ENCODE measurements around the gene TFEC. TPM values are rescaled to one million over a fixed set of nuclear protein-coding genes. Genes with fewer than 3 reads are reported as not detected.

The TFEC gene
- total RNA-seq, 1 donor from 2014 or later: 1.3 TPM

- no peak overlapping the region for H3K4me3 ChIP-seq
- no peaks in the 10 kb centered on the region for H3K4me1 ChIP-seq
- H3K9me3 ChIP-seq: no peaks in the 10 kb centered on the region
- TF ChIP-seq, protein P1, sequence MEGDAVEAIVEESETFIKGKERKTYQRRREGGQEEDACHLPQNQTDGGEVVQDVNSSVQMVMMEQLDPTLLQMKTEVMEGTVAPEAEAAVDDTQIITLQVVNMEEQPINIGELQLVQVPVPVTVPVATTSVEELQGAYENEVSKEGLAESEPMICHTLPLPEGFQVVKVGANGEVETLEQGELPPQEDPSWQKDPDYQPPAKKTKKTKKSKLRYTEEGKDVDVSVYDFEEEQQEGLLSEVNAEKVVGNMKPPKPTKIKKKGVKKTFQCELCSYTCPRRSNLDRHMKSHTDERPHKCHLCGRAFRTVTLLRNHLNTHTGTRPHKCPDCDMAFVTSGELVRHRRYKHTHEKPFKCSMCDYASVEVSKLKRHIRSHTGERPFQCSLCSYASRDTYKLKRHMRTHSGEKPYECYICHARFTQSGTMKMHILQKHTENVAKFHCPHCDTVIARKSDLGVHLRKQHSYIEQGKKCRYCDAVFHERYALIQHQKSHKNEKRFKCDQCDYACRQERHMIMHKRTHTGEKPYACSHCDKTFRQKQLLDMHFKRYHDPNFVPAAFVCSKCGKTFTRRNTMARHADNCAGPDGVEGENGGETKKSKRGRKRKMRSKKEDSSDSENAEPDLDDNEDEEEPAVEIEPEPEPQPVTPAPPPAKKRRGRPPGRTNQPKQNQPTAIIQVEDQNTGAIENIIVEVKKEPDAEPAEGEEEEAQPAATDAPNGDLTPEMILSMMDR (IDR thresholded peaks at IDR 0.05): no peak
- H3K36me3 ChIP-seq: no peaks in the 10 kb centered on the region
- DNase-seq (ENCODE audit: low spot score in 2 of 2): no peak
- H3K27ac ChIP-seq: no peak overlapping the region
- no peaks in the 10 kb centered on the region for H3K27me3 ChIP-seq
- intact Hi-C loops (cut with DNase I): no loop called here
Observed at GRCh38 chr7:115988401-115988800, 42.2 kb downstream of the TFEC start.

DNA sequence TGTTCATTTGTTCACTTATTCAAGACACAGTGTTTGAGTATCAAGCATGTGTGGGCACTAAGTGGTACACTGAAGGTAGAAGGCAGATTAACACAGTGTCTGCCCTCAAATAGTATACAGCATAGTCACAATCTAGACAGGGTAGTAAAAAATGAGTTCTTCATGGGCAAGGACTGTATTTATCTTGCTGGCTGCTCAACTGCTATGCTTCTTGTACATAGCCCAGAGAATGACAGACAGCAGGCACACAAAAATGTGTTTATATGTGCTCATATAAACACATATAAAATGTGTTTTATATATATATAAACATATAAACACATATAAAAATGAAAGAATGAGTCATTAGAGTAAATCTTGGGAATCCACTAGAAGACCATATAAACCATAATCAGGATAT lies 43.1 kb downstream of the TFEC start:
- no peaks in the 10 kb centered on the region for H3K36me3 ChIP-seq
- no peak overlapping the region for H3K4me3 ChIP-seq
- intact Hi-C loops (cut with DNase I): no loop called here
- H3K9me3 ChIP-seq: no peaks in the 10 kb centered on the region
- H3K27ac ChIP-seq: no peak overlapping the region
- no peaks in the 10 kb centered on the region for H3K27me3 ChIP-seq
- TF ChIP-seq, protein P1 (IDR thresholded peaks at IDR 0.05): no peak
- no peaks in the 10 kb centered on the region for H3K4me1 ChIP-seq
- no peak for DNase-seq (ENCODE audit: low spot score in 2 of 2)

DNA sequence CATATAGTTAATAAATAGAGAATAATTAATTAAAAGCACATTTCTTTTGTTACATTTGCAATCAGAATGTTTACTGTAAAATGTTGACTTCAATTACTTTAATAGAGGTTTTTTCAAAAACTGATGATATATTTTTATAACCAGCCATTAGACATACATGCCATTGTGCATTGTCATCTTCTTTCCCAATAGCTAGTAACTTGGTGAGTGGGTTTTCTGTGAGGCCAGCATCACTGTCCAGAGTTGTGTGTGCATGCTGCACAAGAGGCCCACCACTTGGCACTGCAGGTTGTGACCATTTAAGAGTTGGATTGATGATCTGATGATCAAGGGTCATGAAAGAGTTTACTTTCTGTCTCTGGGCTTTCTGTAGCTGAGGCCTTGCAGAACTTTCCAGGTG lies 46.5 kb downstream of the TFEC start:
- TF ChIP-seq, protein P1 (IDR thresholded peaks at IDR 0.05): no peak
- Histone ChIP-seq H3K27me3 (no peaks in the 10 kb centered on the region), H3K36me3 (no peaks in the 10 kb centered on the region), H3K4me3 (no peak overlapping the region), H3K27ac (no peak overlapping the region), H3K4me1 (no peaks in the 10 kb centered on the region), H3K9me3 (no peaks in the 10 kb centered on the region)
- intact Hi-C loops (cut with DNase I): no loop called here
- no peak for DNase-seq (ENCODE audit: low spot score in 2 of 2)

DNA sequence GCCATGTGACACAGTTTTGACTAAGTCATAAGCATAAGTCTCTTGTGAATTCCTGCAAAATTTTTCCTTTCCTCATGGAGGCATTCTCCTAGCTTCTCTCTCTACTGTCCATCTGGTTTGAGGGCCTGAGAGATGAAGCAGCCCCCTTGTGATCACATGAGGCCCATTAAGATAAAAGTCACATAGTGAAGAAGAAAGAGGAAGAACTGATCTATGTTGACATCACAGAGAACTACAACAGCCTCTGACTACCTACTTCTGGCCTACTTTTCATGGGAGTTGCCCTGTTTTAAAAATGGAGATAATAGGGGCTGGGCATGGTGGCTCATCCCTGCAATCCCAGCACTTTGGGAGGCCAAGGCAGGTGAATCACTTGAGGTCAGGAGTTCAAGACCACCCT lies 50.4 kb downstream of the TFEC start:
- intact Hi-C loops (cut with DNase I): no loop called here
- H3K9me3 ChIP-seq: no peaks in the 10 kb centered on the region
- TF ChIP-seq, protein P1 (IDR thresholded peaks at IDR 0.05): no peak
- DNase-seq (ENCODE audit: low spot score in 2 of 2): no peak
- H3K27me3 ChIP-seq: no peaks in the 10 kb centered on the region
- no peaks in the 10 kb centered on the region for H3K4me1 ChIP-seq
- no peak overlapping the region for H3K4me3 ChIP-seq
- H3K36me3 ChIP-seq: no peaks in the 10 kb centered on the region
- H3K27ac ChIP-seq: no peak overlapping the region

DNA sequence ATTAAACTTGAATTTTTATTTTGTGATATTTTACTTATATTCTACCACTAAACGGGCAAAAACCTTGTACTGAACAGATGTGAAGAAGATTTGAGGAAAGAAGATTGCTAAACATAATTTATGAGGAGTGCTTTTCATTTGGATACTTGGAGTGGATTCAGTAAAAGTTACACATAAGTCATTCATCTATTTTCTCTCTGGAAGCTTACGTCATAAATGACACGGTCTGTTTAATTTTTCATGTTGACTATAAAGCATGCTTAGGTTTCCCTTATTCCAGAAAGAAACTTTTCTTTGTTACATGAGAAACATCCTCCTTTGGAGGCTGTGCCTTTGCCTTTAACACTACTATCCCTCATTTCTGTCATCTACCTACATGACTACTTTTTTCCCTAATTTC lies 53.9 kb downstream of the TFEC start:
- no peak for DNase-seq (ENCODE audit: low spot score in 2 of 2)
- intact Hi-C loops (cut with DNase I): no loop called here
- TF ChIP-seq, protein P1 (IDR thresholded peaks at IDR 0.05): no peak
- no peaks in the 10 kb centered on the region for H3K4me1 ChIP-seq
- H3K4me3 ChIP-seq: no peak overlapping the region
- H3K36me3 ChIP-seq: no peaks in the 10 kb centered on the region
- H3K27ac ChIP-seq: no peak overlapping the region
- no peaks in the 10 kb centered on the region for H3K27me3 ChIP-seq
- no peaks in the 10 kb centered on the region for H3K9me3 ChIP-seq

DNA sequence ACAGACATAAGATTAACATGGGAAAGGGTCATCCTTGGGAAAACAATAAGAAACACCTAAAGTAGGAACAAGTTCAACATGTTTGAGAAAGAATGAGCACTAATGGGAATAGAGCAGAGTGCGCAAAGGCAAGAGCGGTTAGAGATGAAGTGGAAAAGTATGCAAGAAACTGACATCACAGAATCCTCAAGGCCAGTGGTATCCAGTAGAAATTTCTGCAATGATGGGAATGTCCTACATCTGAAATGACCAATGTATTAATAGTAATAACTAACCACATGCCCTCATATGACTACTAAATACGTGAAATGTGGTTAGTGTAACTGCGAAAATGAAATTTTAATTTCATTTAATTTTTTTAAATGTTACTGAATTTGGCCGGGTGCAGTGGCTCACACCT lies 54.8 kb downstream of the TFEC start:
- TF ChIP-seq, protein P1 (IDR thresholded peaks at IDR 0.05): no peak
- H3K9me3 ChIP-seq: no peaks in the 10 kb centered on the region
- no peaks in the 10 kb centered on the region for H3K4me1 ChIP-seq
- H3K4me3 ChIP-seq: no peak overlapping the region
- intact Hi-C loops (cut with DNase I): no loop called here
- no peak overlapping the region for H3K27ac ChIP-seq
- H3K36me3 ChIP-seq: no peaks in the 10 kb centered on the region
- DNase-seq (ENCODE audit: low spot score in 2 of 2): no peak
- H3K27me3 ChIP-seq: no peaks in the 10 kb centered on the region

Data from ascending aorta (tissue), 2 donors.